NT2/D1 (cell line): ENCODE measurements around the gene MILR1.
"Not testable (repeated sequence)": the region's sequence is repeated elsewhere in the genome, so short reads cannot be mapped to it uniquely, and the experiment has no call there.

Experiments used
- SUZ12 ChIP-seq: IDR thresholded peaks from 2 replicates; pipeline ENCODE4 v1.6.1; 2011; ENCODE audit not compliant: insufficient read length, insufficient read depth; ENCODE audit errors: extremely low read depth
- YY1 ChIP-seq: IDR thresholded peaks from 2 replicates; pipeline ENCODE4 v1.6.1; 2011; ENCODE audit not compliant: insufficient read length, insufficient read depth
- ZNF274 ChIP-seq: IDR thresholded peaks from 2 replicates; pipeline ENCODE4 v1.6.1; 2011; ENCODE audit warnings: mild to moderate bottlenecking, low read depth, low read length

DNA sequence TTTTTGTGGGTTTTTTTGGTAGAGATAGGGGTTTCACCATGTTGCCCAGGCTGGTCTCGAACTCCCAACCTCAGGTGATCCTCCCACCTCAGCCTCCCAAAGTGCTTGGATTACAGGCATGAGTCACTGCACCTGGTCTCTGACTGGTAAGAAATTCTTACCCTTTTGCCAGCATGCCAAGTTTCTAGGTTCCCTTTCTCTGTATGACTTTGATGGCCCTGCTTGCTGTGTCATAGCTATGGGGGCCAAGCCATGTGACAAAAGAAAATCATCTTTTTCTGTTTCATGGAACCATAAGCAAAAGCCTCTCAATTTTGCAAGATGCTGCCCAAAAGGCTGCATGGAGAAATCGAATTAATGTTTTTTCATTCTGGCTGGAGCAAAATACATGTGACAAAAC lies 18.9 kb upstream of the MILR1 start:
- not testable (repeated sequence) for TF ChIP-seq SUZ12, ZNF274, YY1
